LNCaP clone FGC (cell line): Measurements from ENCODE around the gene ADGRV1.
A peak's percentile ranks its signal among the peaks of the same experiment; 100 is the strongest.
"Not testable (repeated sequence)": the region's sequence is repeated elsewhere in the genome, so short reads cannot be mapped to it uniquely, and the experiment has no call there.

Experiments
- DNase-seq: peaks from one replicate; pipeline ENCODE4 v3.0.0-alpha.2; 2011; ENCODE audit warnings: low read depth
- H3K4me3 ChIP-seq: 2 replicates; pipeline ENCODE4 v1.5.1; 2011; ENCODE audit warnings: mild to moderate bottlenecking, low read depth, low read length, control low read depth
- TF ChIP-seq, protein P1 (sequence below): IDR thresholded peaks from 2 replicates; pipeline ENCODE4 v1.5.1; 2012; ENCODE audit warnings: mild to moderate bottlenecking; ENCODE audit not compliant: control insufficient read depth, insufficient read depth; ENCODE audit errors: extremely low read depth

ADGRV1 gene

DNA sequence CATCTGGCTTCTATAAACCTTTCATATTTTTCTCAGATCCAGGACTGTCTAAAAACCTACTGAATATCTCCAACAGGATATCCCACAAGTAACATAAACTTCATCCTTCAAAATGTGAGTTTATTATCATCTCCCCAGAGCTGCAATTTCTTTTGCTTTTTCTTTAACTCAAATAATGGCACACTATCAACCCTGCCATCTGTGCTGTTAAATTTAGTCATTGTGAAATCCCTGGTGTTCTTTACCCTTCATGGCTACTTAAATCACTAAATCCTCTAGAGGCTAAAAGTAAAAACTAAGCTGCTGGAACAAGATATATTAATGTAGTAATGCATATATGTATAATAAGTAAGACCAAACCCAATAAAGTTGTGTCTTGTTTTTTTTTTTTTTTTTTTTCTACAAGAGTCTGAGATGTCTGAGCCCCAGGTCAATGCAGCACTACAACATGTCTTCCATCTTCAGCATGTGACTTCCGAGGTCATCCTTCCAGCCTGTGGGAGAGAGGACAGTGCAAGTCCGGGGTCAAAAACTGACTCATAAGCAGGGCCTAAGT is 362.9 kb downstream of the ADGRV1 start:
- TF ChIP-seq, protein P1, sequence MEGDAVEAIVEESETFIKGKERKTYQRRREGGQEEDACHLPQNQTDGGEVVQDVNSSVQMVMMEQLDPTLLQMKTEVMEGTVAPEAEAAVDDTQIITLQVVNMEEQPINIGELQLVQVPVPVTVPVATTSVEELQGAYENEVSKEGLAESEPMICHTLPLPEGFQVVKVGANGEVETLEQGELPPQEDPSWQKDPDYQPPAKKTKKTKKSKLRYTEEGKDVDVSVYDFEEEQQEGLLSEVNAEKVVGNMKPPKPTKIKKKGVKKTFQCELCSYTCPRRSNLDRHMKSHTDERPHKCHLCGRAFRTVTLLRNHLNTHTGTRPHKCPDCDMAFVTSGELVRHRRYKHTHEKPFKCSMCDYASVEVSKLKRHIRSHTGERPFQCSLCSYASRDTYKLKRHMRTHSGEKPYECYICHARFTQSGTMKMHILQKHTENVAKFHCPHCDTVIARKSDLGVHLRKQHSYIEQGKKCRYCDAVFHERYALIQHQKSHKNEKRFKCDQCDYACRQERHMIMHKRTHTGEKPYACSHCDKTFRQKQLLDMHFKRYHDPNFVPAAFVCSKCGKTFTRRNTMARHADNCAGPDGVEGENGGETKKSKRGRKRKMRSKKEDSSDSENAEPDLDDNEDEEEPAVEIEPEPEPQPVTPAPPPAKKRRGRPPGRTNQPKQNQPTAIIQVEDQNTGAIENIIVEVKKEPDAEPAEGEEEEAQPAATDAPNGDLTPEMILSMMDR, result no peak
- DNase-seq, result no peak
- H3K4me3 ChIP-seq, result no peak overlapping the region

DNA sequence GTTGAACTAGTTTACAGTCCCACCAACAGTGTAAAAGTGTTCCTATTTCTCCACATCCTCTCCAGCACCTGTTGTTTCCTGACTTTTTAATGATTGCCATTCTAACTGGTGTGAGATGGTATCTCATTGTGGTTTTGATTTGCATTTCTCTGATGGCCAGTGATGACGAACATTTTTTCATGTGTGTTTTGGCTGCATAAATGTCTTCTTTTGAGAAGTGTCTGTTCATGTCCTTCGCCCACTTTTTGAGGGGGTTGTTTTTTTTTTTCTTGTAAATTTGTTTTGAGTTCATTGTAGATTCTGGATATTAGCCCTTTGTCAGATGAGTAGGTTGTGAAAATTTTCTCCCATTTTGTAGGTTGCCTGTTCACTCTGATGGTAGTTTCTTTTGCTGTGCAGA is 365.6 kb downstream of the ADGRV1 start:
- H3K4me3 ChIP-seq, DNase-seq: not testable (repeated sequence)

DNA sequence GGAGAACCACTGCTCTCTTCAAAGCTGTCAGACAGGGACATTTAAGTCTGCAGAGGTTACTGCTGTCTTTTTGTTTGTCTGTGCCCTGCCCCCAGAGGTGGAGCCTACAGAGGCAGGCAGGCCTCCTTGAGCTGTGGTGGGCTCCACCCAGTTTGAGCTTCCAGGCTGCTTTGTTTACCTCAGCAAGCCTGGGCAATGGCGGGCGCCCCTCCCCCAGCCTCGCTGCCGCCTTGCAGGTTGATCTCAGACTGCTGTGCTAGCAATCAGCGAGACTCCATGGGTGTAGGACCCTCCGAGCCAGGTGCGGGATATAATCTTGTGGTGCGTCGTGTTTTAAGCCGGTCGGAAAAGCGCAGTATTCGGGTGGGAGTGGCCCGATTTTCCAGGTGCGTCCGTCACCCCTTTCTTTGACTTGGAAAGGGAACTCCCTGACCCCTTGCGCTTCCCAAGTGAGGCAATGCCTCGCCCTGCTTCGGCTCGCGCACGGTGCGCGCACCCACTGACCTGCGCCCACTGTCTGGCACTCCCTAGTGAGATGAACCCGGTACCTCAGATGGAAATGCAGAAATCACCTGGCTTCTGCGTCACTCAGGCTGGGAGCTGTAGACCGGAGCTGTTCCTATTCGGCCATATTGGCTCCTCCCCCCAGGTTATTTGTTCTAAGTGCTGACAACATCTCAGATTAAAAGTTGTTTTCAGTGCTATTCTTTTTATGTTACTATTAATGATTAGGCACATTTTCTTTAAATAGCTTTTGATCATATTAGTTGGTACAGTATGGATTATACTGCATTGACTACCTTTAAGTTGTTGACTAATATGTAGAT is 370.6 kb downstream of the ADGRV1 start:
- not testable (repeated sequence) for DNase-seq, H3K4me3 ChIP-seq

DNA sequence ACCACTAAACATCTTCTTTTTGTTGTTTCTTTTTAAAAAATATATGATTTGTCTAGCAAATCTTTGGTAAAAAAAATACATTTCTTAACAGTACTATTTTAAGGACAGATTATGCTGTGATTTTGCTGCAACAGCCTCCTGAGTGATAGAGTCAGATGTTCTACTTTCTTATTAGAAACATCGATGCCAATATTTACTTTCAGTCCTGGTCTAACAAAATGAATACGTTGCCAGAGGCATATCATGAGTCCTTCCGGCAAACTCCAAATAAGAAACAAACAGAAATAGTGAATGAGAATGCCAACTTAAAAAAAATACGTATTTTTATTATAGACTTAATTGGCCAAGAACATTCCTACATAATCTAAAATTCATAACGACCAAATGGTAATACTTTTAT is 371.5 kb downstream of the ADGRV1 start:
- no peak overlapping the region for H3K4me3 ChIP-seq
- TF ChIP-seq, protein P1, result no peak
- peak; percentile 54 for DNase-seq

DNA sequence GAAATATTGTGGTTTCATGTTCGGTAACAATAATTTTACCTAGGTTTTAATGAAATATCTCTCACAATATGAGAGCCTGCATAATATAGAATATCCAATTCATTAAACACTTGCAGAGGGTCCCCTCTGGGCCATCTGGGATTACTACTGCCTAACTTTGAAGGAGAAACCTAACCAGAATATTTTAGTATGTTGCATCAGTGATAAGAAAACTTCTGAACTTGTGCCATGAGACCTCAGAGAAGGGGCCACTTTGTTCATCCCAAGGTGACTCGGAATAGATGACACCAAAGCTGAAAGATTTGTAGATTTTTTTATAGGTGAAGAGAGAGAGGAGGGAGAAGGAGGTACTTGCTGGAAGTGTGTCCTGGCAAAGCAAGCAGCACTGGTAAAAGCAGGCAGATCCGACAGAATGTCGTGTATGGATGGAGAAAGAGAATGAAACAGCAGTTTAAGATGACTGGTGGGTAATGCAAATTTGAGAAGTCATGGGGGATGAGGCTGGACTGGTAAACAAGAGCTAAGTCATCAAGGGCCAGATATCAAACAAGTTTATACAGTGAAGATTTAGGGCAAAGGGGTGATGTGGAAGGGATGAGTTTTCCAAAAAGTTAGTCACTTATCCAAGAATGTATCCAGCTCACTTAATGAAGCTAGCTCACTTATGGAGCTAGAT is 372.3 kb downstream of the ADGRV1 start:
- no peak for DNase-seq
- TF ChIP-seq, protein P1, result no peak
- no peak overlapping the region for H3K4me3 ChIP-seq

DNA sequence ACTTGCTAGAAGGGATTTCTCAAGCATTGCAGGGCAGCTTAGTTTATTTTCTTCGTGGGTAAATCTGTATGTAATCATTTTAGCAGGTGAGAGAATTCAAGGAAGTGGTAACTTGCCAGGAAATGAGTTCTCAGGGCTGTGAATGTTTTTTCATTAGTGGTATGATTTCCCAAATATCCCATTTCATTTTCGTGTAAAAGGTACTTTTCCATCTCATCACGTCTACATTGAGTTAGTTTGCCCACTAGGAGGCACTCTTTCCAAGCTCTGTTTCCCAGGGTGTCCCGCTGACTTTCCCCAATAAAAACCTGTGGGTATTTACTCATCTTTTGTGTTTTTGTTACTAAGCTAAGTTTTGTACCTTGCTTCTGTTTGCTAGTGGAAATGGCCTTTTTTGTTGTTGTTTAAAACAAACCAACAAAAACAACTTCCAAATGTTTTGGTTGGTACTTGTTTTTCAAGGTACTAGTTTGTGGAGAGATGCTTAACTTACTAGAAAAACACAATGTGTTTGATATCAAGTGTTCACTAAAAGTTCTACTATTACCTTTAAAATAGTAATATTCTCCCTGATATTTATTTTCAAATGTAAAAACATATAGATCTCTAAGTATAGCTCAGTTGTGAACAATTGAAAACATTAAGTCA is 373.6 kb downstream of the ADGRV1 start:
- no peak overlapping the region for H3K4me3 ChIP-seq
- TF ChIP-seq, protein P1, result peak; percentile 79
- peak; percentile 67 for DNase-seq

DNA sequence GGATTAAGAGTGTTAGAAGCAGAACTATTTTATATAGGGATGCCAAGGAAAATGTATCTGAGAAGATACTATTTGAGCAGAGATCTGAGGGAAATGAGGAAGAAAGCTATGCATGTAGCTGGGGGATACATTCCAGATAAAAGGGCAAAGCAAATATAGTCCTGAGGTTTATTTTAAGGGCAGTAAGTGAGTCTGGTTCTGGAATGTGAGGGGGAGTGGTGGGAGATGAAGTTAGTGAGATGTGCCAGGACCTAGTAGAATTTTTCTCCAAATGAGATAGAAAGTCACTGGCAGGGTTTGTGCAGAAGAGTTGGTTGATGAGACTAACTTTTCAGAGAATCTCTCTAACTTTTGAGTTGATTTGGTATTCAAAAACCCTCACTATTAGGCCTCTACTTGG is 374.7 kb downstream of the ADGRV1 start:
- TF ChIP-seq, protein P1, result no peak
- no peak for DNase-seq
- no peak overlapping the region for H3K4me3 ChIP-seq
